Stimulated activated naive CD8-positive, alpha-beta T cell treated with anti-CD3 and anti-CD28 coated beads, Interleukin-15, Interleukin-2, amounts not matched to agents 100 U/mL and 50 U/mL, for 24 hours (primary cell): ENCODE data around the gene ITIH6.

ENCODE experiments used
- ATAC-seq: fragments of 150-1000 bp; cut with Tn5 transposase; one replicate; pipeline ENCODE4 v1.10.0; 2021
- DNase-seq: peaks from one replicate; pipeline ENCODE4 v3.0.0; 2021

ITIH6 gene

DNA sequence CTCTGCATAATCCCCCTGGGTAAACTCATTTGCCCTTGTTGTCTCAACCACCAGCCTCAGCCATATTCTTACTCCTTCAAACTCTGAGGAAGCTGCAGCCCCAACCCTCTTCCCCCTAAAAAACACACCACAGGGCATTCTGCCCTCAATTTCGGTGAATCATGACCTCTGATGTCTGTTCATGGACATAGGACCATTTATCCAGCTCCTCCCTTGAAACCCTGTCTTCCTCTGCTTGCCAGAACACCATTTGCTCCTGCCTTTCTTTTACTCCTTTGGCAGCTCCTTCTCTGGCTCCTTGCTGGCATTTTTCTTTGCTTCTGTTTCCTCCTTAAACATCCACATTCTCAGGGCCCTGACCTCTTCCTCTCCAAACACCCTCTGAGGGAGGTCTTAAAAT lies 87.1 kb downstream of the ITIH6 start:
- no peak for ATAC-seq
- no peak for DNase-seq

DNA sequence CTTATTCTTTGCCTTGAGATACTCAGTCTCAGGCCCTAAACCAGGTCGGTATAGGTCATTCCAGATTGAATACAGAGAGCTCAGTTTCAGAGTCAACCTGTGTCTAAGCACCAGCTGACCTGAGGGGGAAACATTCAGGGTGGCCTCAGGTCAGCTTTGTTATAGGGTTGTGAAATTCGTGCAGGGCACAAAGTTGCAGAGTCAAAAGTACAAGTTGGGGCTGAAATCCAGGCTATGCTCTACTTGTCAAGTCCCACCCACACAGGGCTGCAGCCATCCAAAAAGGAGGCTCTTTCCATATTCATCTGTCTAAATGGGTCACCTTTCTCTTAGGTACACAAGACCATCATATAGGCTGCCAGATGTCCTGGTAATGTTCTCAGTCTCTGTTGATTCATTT lies 89.7 kb downstream of the ITIH6 start:
- DNase-seq (no peak), ATAC-seq (no peak)
